IMR-90 (cell line): Measurements from ENCODE around the gene SEC14L1. TPM values are rescaled to one million over a fixed set of nuclear protein-coding genes. Genes with fewer than 3 reads are reported as not detected.

Experiments
- ATAC-seq: fragments of 200-7000 bp; cut with Tn5 transposase; 2 replicates; pipeline ENCODE4 v1.9.1; 2020; ENCODE audit warnings: low read depth, mild to moderate bottlenecking, moderate library complexity
- BruUV-seq: library from RNA; stranded (reverse); fragments of 400-500 nt; replicated peaks from 2 replicates; lab custom pipeline; 2021; lab: Mats Ljungman, UMichigan
- CTCF ChIA-PET: fragments of 300-600 bp; formaldehyde crosslinking; extraction: SDS; loops from one replicate; lab custom pipeline; 2021; ENCODE audit warnings: antibody characterized with exemption; lab: Yijun Ruan, JAX
- POLR2A ChIA-PET: fragments of 300-600 bp; sonication (Branson Sonifier 250); formaldehyde crosslinking; loops from one replicate; lab custom pipeline; 2022; ENCODE audit warnings: antibody characterized with exemption; ENCODE audit not compliant: unreplicated experiment; lab: Charles Lee
- DNase-seq: peaks from one replicate; pipeline ENCODE4 v3.0.0; 2013
- H2AFZ ChIP-seq: replicated peaks from 2 replicates; pipeline ENCODE3; 2013; ENCODE audit warnings: low read length, mild to moderate bottlenecking; ENCODE audit not compliant: poor library complexity
- H2AK5ac ChIP-seq: 2 replicates; pipeline ENCODE4 v1.6.1; 2013; ENCODE audit warnings: low read depth, low read length, inconsistent platforms
- H2AK9ac ChIP-seq: replicated peaks from 2 replicates; pipeline ENCODE3; 2013; ENCODE audit warnings: mild to moderate bottlenecking, low read depth, low read length, moderate library complexity; ENCODE audit not compliant: poor library complexity
- H2BK120ac ChIP-seq: 2 replicates; pipeline ENCODE4 v1.6.1; 2013; ENCODE audit warnings: low read depth, low read length, inconsistent platforms
- H2BK15ac ChIP-seq: 3 replicates; pipeline ENCODE4 v1.6.1; 2013; ENCODE audit warnings: low read depth, low read length, inconsistent platforms
- H2BK20ac ChIP-seq: 2 replicates; pipeline ENCODE4 v1.6.1; 2013; ENCODE audit warnings: low read depth, mild to moderate bottlenecking, inconsistent platforms, low read length, moderate library complexity
- H2BK5ac ChIP-seq: 2 replicates; pipeline ENCODE4 v1.6.1; 2013; ENCODE audit warnings: mild to moderate bottlenecking, low read depth, low read length, inconsistent platforms; ENCODE audit not compliant: poor library complexity, severe bottlenecking
- H3K14ac ChIP-seq: replicated peaks from 2 replicates; pipeline ENCODE4 v1.6.1; 2013; ENCODE audit warnings: low read depth, low read length, inconsistent platforms
- H3K18ac ChIP-seq: 2 replicates; pipeline ENCODE4 v1.6.1; 2013; ENCODE audit warnings: low read depth, low read length, control low read depth
- H3K23ac ChIP-seq: 2 replicates; pipeline ENCODE4 v1.6.1; 2013; ENCODE audit warnings: low read depth, low read length, inconsistent platforms
- H3K27ac ChIP-seq: 2 replicates; pipeline ENCODE4 v1.5.1; 2013; ENCODE audit warnings: mild to moderate bottlenecking, control low read depth, low read length; ENCODE audit not compliant: insufficient read depth
- H3K27me3 ChIP-seq: 2 replicates; pipeline ENCODE4 v1.6.1; 2013; ENCODE audit warnings: low read length; ENCODE audit not compliant: control insufficient read depth, insufficient read depth
- H3K36me3 ChIP-seq: 2 replicates; pipeline ENCODE4 v1.6.1; 2013; ENCODE audit warnings: low read length, mixed read lengths; ENCODE audit not compliant: control insufficient read depth, insufficient read depth
- H3K4ac ChIP-seq: 2 replicates; pipeline ENCODE4 v1.6.1; 2013; ENCODE audit warnings: low read depth, low read length, inconsistent platforms
- H3K4me1 ChIP-seq: 2 replicates; pipeline ENCODE4 v1.6.1; 2013; ENCODE audit warnings: low read length, mixed read lengths; ENCODE audit not compliant: control insufficient read depth, insufficient read depth
- H3K4me2 ChIP-seq: 2 replicates; pipeline ENCODE4 v1.6.1; 2013; ENCODE audit warnings: low read depth, mild to moderate bottlenecking, control low read depth, low read length, moderate library complexity
- H3K4me3 ChIP-seq: 2 replicates; pipeline ENCODE4 v1.5.1; 2013; ENCODE audit warnings: low read depth, mild to moderate bottlenecking, control low read depth, low read length, moderate library complexity; ENCODE audit not compliant: insufficient read depth
- H3K56ac ChIP-seq: 2 replicates; pipeline ENCODE4 v1.6.1; 2013; ENCODE audit warnings: low read length, inconsistent platforms; ENCODE audit not compliant: insufficient read depth; ENCODE audit errors: extremely low read depth
- H3K79me1 ChIP-seq, 2 experiments: 2 replicates each; pipeline ENCODE4 v1.6.1; 2013; ENCODE audit warnings: low read length in 2 of 2, inconsistent platforms in 1 of 2, low read depth in 1 of 2
- H3K9ac ChIP-seq: 2 replicates; pipeline ENCODE4 v1.6.1; 2013; ENCODE audit warnings: low read depth, low read length, control low read depth
- H3K9me1 ChIP-seq: 2 replicates; pipeline ENCODE4 v1.6.1; 2013; ENCODE audit warnings: low read length, inconsistent platforms; ENCODE audit not compliant: insufficient read depth
- H3K9me3 ChIP-seq: 2 replicates; pipeline ENCODE4 v1.6.1; 2013; ENCODE audit warnings: low read length; ENCODE audit not compliant: control insufficient read depth, insufficient read depth
- H4K20me1 ChIP-seq: 2 replicates; pipeline ENCODE4 v1.6.1; 2013; ENCODE audit warnings: low read length, inconsistent platforms; ENCODE audit not compliant: insufficient read depth
- H4K5ac ChIP-seq: 2 replicates; pipeline ENCODE4 v1.6.1; 2013; ENCODE audit warnings: mild to moderate bottlenecking, low read depth, low read length, control low read depth
- H4K8ac ChIP-seq, 2 experiments: 2 replicates each; pipeline ENCODE4 v1.6.1; 2013; ENCODE audit warnings: low read depth in 2 of 2, low read length in 2 of 2, control low read depth in 1 of 2, inconsistent platforms in 1 of 2
- H4K91ac ChIP-seq: 2 replicates; pipeline ENCODE4 v1.6.1; 2013; ENCODE audit warnings: low read depth, low read length, inconsistent platforms; ENCODE audit not compliant: insufficient read depth
- CEBPB ChIP-seq: IDR thresholded peaks from 2 replicates; pipeline ENCODE4 v1.6.1; 2012; ENCODE audit warnings: low read depth, low read length, improper control_type of control experiment
- MAFK ChIP-seq: IDR thresholded peaks from 2 replicates; pipeline ENCODE4 v1.6.1; 2012; ENCODE audit warnings: low read depth, low read length, improper control_type of control experiment
- WGBS, 2 experiments: methylation state at CpG; one replicate each; pipeline versions ENCODE4 v1.1.5 to v1.1.7; 2013; ENCODE audit warnings: missing lambda C conversion rate in 2 of 2; ENCODE audit not compliant: insufficient read length in 1 of 2; ENCODE audit errors: extremely low coverage in 2 of 2; 5-methylcytosine and 5-hydroxymethylcytosine counted together
- dilution Hi-C: fragments of 300-500 bp; cut with HindIII; formaldehyde crosslinking; loops from one replicate; pipeline ENCODE4 v1.14.3; 2018; ENCODE audit warnings: low sequenced_read_pairs; ENCODE audit not compliant: unreplicated experiment
- in situ Hi-C: fragments of 300-500 bp; cut with MboI; formaldehyde crosslinking; loops from 3 replicates; pipeline ENCODE4 v1.14.3; 2019; ENCODE audit warnings: low sequenced_read_pairs, inconsistent platforms, mixed read lengths
- intact Hi-C: fragments of 100-400 bp; cut with micrococcal nuclease; formaldehyde crosslinking; loops from 2 replicates; pipeline ENCODE4 v1.10.0; 2022
- polyA plus RNA-seq, 3 experiments: library from polyadenylated mRNA; depleted of rRNA; stranded (reverse); fragments of >200 nt; gene quantifications; 2 replicates each; pipeline ENCODE4 v1.2.3, GENCODE V29; 2012; ENCODE audit warnings: low replicate concordance in 1 of 3
- total RNA-seq: library from RNA; depleted of rRNA; stranded (reverse); fragments of >200 nt; gene quantifications from 2 replicates; pipeline ENCODE4 v1.2.3, GENCODE V29; 2012

Gene SEC14L1
- total and polyA plus RNA-seq, 2 of the 4 experiments (the other 2 are of a cell fraction) = 24.9 to 35.8 TPM

GRCh38 chr17:77111934-77112296 is 28.9 kb upstream of the SEC14L1 start:
- CTCF ChIA-PET = no interaction called here
- DNase-seq (no peak), ATAC-seq (no peak)
- H2AK9ac ChIP-seq = no peak overlapping the region
- H4K8ac ChIP-seq = no peak overlapping the region
- H3K27me3 ChIP-seq = no peaks in the 10 kb centered on the region
- no peak overlapping the region for H3K18ac ChIP-seq
- no TSS peak for BruUV-seq
- H3K4me2 ChIP-seq = no peak overlapping the region
- WGBS, 2 experiments = no CpG with 5 or more reads among the region's 5 CpGs
- no peak overlapping the region for H2BK120ac ChIP-seq
- no peak overlapping the region for H3K14ac ChIP-seq
- H2AK5ac ChIP-seq = peak overlapping the region; percentile 37
- 0 out of 2 replicates have a peak overlapping the region, but pooled peaks have one; percentile 10 for H2BK20ac ChIP-seq
- peaks cover 0 to 5% of the 10 kb centered on the region in 2 experiments; a peak in 1 of 4 replicates for H3K79me1 ChIP-seq
- H3K9me1 ChIP-seq = peaks cover 7% of the 10 kb centered on the region
- H3K4me1 ChIP-seq = peaks cover 7% of the 10 kb centered on the region
- dilution Hi-C loops (no loop called here), intact Hi-C loops (no loop called here), in situ Hi-C loops (no loop called here)
- no peak overlapping the region; the same call in 1 of the 2 replicates for H3K4ac ChIP-seq
- no peak overlapping the region for H3K9ac ChIP-seq
- no peak overlapping the region for H3K23ac ChIP-seq
- TF ChIP-seq CEBPB (no peak), MAFK (no peak)
- H2BK15ac ChIP-seq = no peak overlapping the region
- H2BK5ac ChIP-seq = no peak overlapping the region
- no peaks in the 10 kb centered on the region for H3K9me3 ChIP-seq
- H3K4me3 ChIP-seq = no peak overlapping the region
- H4K20me1 ChIP-seq = no peaks in the 10 kb centered on the region
- H4K91ac ChIP-seq = no peak overlapping the region
- no peaks in the 10 kb centered on the region for H3K36me3 ChIP-seq
- no peak overlapping the region for H3K56ac ChIP-seq
- no peak overlapping the region for H4K5ac ChIP-seq
- no peak overlapping the region for H2AFZ ChIP-seq
- POLR2A ChIA-PET = no interaction called here
- H3K27ac ChIP-seq = no peak overlapping the region
